Stomach (tissue), 4 donors: Measurements from ENCODE around the gene PHOX2A.

Source experiments
- POLR2A ChIP-seq, 4 donors: fragments of 450-650 bp; IDR thresholded peaks; one replicate each; pipeline ENCODE4 v1.6.1; 2016; ENCODE audit warnings: antibody characterized with exemption in 4 of 4, control low read depth in 2 of 4, mild to moderate bottlenecking in 1 of 4, moderate library complexity in 1 of 4
- POLR2AphosphoS5 ChIP-seq, 3 donors: sonication (generic); formaldehyde crosslinking; IDR thresholded peaks; one replicate each; pipeline ENCODE4 v1.6.1; 2016; ENCODE audit warnings: antibody characterized with exemption in 3 of 3
- TF ChIP-seq, protein P1 (sequence below), 7 experiments: fragments of 450-650 bp in 4 of 7; fragments of 200-600 bp in 3 of 7; sonication (generic) in 3 of 7; IDR thresholded peaks; one replicate each; pipeline ENCODE4 v1.5.1; 2016 to 2019; ENCODE audit warnings: antibody characterized with exemption in 7 of 7, control low read depth in 2 of 7, mild to moderate bottlenecking in 1 of 7

GRCh38 chr11:72221386-72222075 is 22.4 kb downstream of the PHOX2A start:
- TF ChIP-seq, protein P1, sequence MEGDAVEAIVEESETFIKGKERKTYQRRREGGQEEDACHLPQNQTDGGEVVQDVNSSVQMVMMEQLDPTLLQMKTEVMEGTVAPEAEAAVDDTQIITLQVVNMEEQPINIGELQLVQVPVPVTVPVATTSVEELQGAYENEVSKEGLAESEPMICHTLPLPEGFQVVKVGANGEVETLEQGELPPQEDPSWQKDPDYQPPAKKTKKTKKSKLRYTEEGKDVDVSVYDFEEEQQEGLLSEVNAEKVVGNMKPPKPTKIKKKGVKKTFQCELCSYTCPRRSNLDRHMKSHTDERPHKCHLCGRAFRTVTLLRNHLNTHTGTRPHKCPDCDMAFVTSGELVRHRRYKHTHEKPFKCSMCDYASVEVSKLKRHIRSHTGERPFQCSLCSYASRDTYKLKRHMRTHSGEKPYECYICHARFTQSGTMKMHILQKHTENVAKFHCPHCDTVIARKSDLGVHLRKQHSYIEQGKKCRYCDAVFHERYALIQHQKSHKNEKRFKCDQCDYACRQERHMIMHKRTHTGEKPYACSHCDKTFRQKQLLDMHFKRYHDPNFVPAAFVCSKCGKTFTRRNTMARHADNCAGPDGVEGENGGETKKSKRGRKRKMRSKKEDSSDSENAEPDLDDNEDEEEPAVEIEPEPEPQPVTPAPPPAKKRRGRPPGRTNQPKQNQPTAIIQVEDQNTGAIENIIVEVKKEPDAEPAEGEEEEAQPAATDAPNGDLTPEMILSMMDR (IDR thresholded peaks at IDR 0.05) = no peak
- TF ChIP-seq POLR2A (IDR thresholded peaks at IDR 0.05) (no peak), POLR2AphosphoS5 (IDR thresholded peaks at IDR 0.05) (no peak)
